CD14-positive monocyte (primary cell): ENCODE data around the gene RNF212. TPM values are rescaled to one million over a fixed set of nuclear protein-coding genes. Genes with fewer than 3 reads are reported as not detected.

ENCODE experiments used
- DNase-seq, 3 donors: peaks; one replicate each; pipeline ENCODE4 v3.0.0-alpha.2; 2011 to 2022
- H2AFZ ChIP-seq: 2 replicates; pipeline ENCODE4 v1.6.0; 2012; ENCODE audit warnings: mild to moderate bottlenecking, low read depth, low read length, inconsistent platforms; ENCODE audit not compliant: insufficient read depth, poor library complexity, severe bottlenecking
- H3K27ac ChIP-seq, 2 donors: 1 replicate in 1 of 2; 2 replicates in 1 of 2; pipeline ENCODE4 v1.5.1; 2012 to 2013; ENCODE audit warnings: low read length in 2 of 2, control low read depth in 1 of 2, inconsistent platforms in 1 of 2, low read depth in 1 of 2, mild to moderate bottlenecking in 1 of 2
- H3K27me3 ChIP-seq, 2 donors: one replicate each; pipeline versions ENCODE4 v1.6.0 to v1.6.1; 2011 to 2013; ENCODE audit warnings: low read length in 2 of 2; ENCODE audit not compliant: control insufficient read depth in 2 of 2, insufficient read depth in 2 of 2
- H3K36me3 ChIP-seq, 2 donors: replicated peaks in 1 of 2; 1 replicate in 1 of 2; 2 replicates in 1 of 2; pipeline versions ENCODE4 v1.5.1 to v1.6.1; 2012 to 2013; ENCODE audit warnings: low read length in 2 of 2, control low read depth in 1 of 2, inconsistent platforms in 1 of 2, mild to moderate bottlenecking in 1 of 2; ENCODE audit not compliant: insufficient read depth in 2 of 2, control insufficient read depth in 1 of 2
- H3K4me1 ChIP-seq, 2 donors: 1 replicate in 1 of 2; 2 replicates in 1 of 2; pipeline versions ENCODE4 v1.5.1 to v1.6.1; 2012 to 2013; ENCODE audit warnings: low read length in 2 of 2, control low read depth in 1 of 2, inconsistent platforms in 1 of 2, mild to moderate bottlenecking in 1 of 2, moderate library complexity in 1 of 2; ENCODE audit not compliant: insufficient read depth in 2 of 2, control insufficient read depth in 1 of 2
- H3K4me2 ChIP-seq: replicated peaks from 2 replicates; pipeline ENCODE3; 2012; ENCODE audit warnings: low read length, moderate library complexity, mild to moderate bottlenecking; ENCODE audit not compliant: poor library complexity, severe bottlenecking; ENCODE audit errors: extremely low read depth
- H3K4me3 ChIP-seq, 3 experiments: fragments of 200-600 bp in 1 of 3; sonication (generic) in 1 of 3; replicated peaks in 1 of 3; 1 replicate in 2 of 3; 2 replicates in 1 of 3; pipeline ENCODE4 v1.5.1; 2011 to 2013; ENCODE audit warnings: low read length in 3 of 3, mild to moderate bottlenecking in 3 of 3, control low read depth in 2 of 3, low read depth in 2 of 3, inconsistent platforms in 1 of 3, moderate library complexity in 1 of 3
- H3K79me2 ChIP-seq: 2 replicates; pipeline ENCODE4 v1.6.0; 2012; ENCODE audit warnings: mild to moderate bottlenecking, control low read depth, inconsistent platforms, low read length, moderate library complexity; ENCODE audit not compliant: insufficient read depth
- H3K9ac ChIP-seq: 2 replicates; pipeline ENCODE4 v1.6.0; 2017; ENCODE audit warnings: low read length, mild to moderate bottlenecking; ENCODE audit not compliant: insufficient read depth, poor library complexity, severe bottlenecking
- H3K9me3 ChIP-seq, 2 donors: replicated peaks in 1 of 2; 1 replicate in 1 of 2; 2 replicates in 1 of 2; pipeline versions ENCODE4 v1.5.1 to v1.6.1; 2012 to 2013; ENCODE audit warnings: low read length in 2 of 2, control low read depth in 1 of 2; ENCODE audit not compliant: control insufficient read depth in 1 of 2, insufficient read depth in 1 of 2
- H4K20me1 ChIP-seq: 2 replicates; pipeline ENCODE4 v1.6.0; 2012; ENCODE audit warnings: mild to moderate bottlenecking, low read length, control low read depth, moderate library complexity; ENCODE audit not compliant: insufficient read depth
- H3K27ac Mint-ChIP-seq, 7 donors: one replicate each; pipeline ENCODE4 v1.8.0; 2020; ENCODE audit warnings: mild to moderate bottlenecking in 7 of 7, mixed read lengths in 7 of 7, moderate library complexity in 6 of 7, inconsistent platforms in 2 of 7
- H3K27me3 Mint-ChIP-seq, 3 donors: one replicate each; pipeline ENCODE4 v1.8.0; 2021 to 2022; ENCODE audit warnings: low read depth in 3 of 3, mild to moderate bottlenecking in 3 of 3, mixed read lengths in 3 of 3, moderate library complexity in 3 of 3, inconsistent platforms in 1 of 3
- H3K36me3 Mint-ChIP-seq, 2 donors: one replicate each; pipeline ENCODE4 v1.8.0; 2020; ENCODE audit warnings: mixed read lengths in 2 of 2, inconsistent platforms in 1 of 2, mild to moderate bottlenecking in 1 of 2
- H3K4me1 Mint-ChIP-seq: one replicate; pipeline ENCODE4 v1.8.0; 2020; ENCODE audit warnings: mild to moderate bottlenecking, mixed read lengths
- H3K4me3 Mint-ChIP-seq, 2 donors: one replicate each; pipeline ENCODE4 v1.8.0; 2020; ENCODE audit warnings: mild to moderate bottlenecking in 2 of 2, mixed read lengths in 2 of 2, moderate library complexity in 1 of 2
- H3K9me3 Mint-ChIP-seq, 7 donors: one replicate each; pipeline ENCODE4 v1.8.0; 2020 to 2022; ENCODE audit warnings: mixed read lengths in 7 of 7, mild to moderate bottlenecking in 6 of 7, moderate library complexity in 6 of 7, inconsistent platforms in 2 of 7
- CTCF ChIP-seq: fragments of 200-600 bp; IDR thresholded peaks from one replicate; pipeline ENCODE4 v1.8.0; 2022; ENCODE audit warnings: antibody characterized with exemption, mild to moderate bottlenecking
- WGBS: methylation state at CpG from one replicate; pipeline ENCODE4 v1.1.5; 2013; ENCODE audit warnings: missing lambda C conversion rate; ENCODE audit not compliant: insufficient coverage; 5-methylcytosine and 5-hydroxymethylcytosine counted together
- intact Hi-C, 2 donors: fragments of 100-400 bp; cut with micrococcal nuclease; formaldehyde crosslinking; loops; one replicate each; pipeline versions ENCODE4 v1.15.0 to v1.15.1; 2023
- polyA plus RNA-seq, 3 donors: library from polyadenylated mRNA; depleted of rRNA in 1 of 3; unstranded in 2 of 3; stranded (reverse) in 1 of 3; fragments of 300-500 nt in 2 of 3; fragments of >200 nt in 1 of 3; fragmentation: Illumina TruSeq in 2 of 3; gene quantifications; 1 replicate in 2 of 3; 2 replicates in 1 of 3; pipeline ENCODE4 v1.2.3, GENCODE V29; 2012 to 2021

The RNF212 gene
- polyA plus RNA-seq, 3 donors = 0.17 to 0.83 TPM; not detected in 1

- DNase-seq = no peak
- H3K27ac Mint-ChIP-seq = no peak overlapping the region
- Histone ChIP-seq H4K20me1 (no peaks in the 10 kb centered on the region), H3K4me2 (no peak overlapping the region), H3K27me3 (no peaks in the 10 kb centered on the region), H3K4me1 (no peaks in the 10 kb centered on the region), H2AFZ (no peak overlapping the region), H3K9ac (no peak overlapping the region), H3K4me3 (no peak overlapping the region), H3K9me3 (no peaks in the 10 kb centered on the region), H3K36me3 (no peaks in the 10 kb centered on the region), H3K27ac (no peak overlapping the region), H3K79me2 (no peaks in the 10 kb centered on the region)
- no peak overlapping the region for H3K4me3 Mint-ChIP-seq
- H3K4me1 Mint-ChIP-seq = peaks cover 6% of the 10 kb centered on the region
- H3K27me3 Mint-ChIP-seq = peaks cover 8 to 25% (median 11%) of the 10 kb centered on the region in 3 donors
- H3K9me3 Mint-ChIP-seq = peaks cover 0 to 6% (median 0%) of the 10 kb centered on the region in 7 donors
- no peaks in the 10 kb centered on the region for H3K36me3 Mint-ChIP-seq
- WGBS = 85% methylated on average over 9 of the region's 9 CpGs
- TF ChIP-seq CTCF = no peak
- intact Hi-C loops = no loop called here
Observed at GRCh38 chr4:1074077-1074476, 39.3 kb downstream of the RNF212 start.

GRCh38 chr4:1072830-1073446 lies 40.4 kb downstream of the RNF212 start:
- Mint-ChIP-seq H3K27me3 (peaks cover 10 to 27% (median 14%) of the 10 kb centered on the region in 3 donors), H3K4me3 (no peak overlapping the region), H3K4me1 (peaks cover 6% of the 10 kb centered on the region), H3K27ac (peak overlapping the region in 3 of 7 donors; percentile 4 to 24 (median 5)), H3K36me3 (no peaks in the 10 kb centered on the region), H3K9me3 (no peaks in the 10 kb centered on the region)
- 11% methylated on average over 9 of the region's 11 CpGs for WGBS
- peak; percentile 52 to 69 (median 61) for DNase-seq
- H2AFZ ChIP-seq = peak overlapping the region; percentile 29
- no peak overlapping the region for H3K4me3 ChIP-seq
- no peak overlapping the region for H3K9ac ChIP-seq
- H4K20me1 ChIP-seq = no peaks in the 10 kb centered on the region
- H3K27ac ChIP-seq = no peak overlapping the region
- no peaks in the 10 kb centered on the region for H3K79me2 ChIP-seq
- no peaks in the 10 kb centered on the region for H3K4me1 ChIP-seq
- no peaks in the 10 kb centered on the region for H3K9me3 ChIP-seq
- TF ChIP-seq CTCF = peak; percentile 82
- intact Hi-C loops = no loop called here
- H3K36me3 ChIP-seq = no peaks in the 10 kb centered on the region
- H3K4me2 ChIP-seq = no peak overlapping the region
- H3K27me3 ChIP-seq = no peaks in the 10 kb centered on the region
